Heart right ventricle (tissue), 16 donors: Measurements from ENCODE around the gene FAM227B. TPM values are rescaled to one million over a fixed set of nuclear protein-coding genes. Genes with fewer than 3 reads are reported as not detected.

ENCODE experiments used
- ATAC-seq, 8 donors: fragments of 200-7000 bp; cut with Tn5 transposase; one replicate each; pipeline ENCODE4 v1.9.1; 2020; ENCODE audit warnings: mild to moderate bottlenecking in 8 of 8, moderate library complexity in 8 of 8, moderate number of reproducible peaks in 1 of 8
- DNase-seq, 2 donors: peaks; one replicate each; pipeline ENCODE4 v3.0.0-alpha.2; 2020
- H3K27ac ChIP-seq, 10 donors: fragments of 200-600 bp; sonication (generic) in 2 of 10; one replicate each; pipeline versions ENCODE4 v1.5.0 to v1.8.0; 2020 to 2022; ENCODE audit warnings: mild to moderate bottlenecking in 3 of 10
- H3K27me3 ChIP-seq, 7 donors: fragments of 200-600 bp; one replicate each; pipeline ENCODE4 v1.8.0; 2021 to 2022; ENCODE audit warnings: mild to moderate bottlenecking in 2 of 7
- H3K36me3 ChIP-seq, 9 donors: fragments of 200-600 bp; sonication (generic) in 1 of 9; one replicate each; pipeline versions ENCODE4 v1.5.0 to v1.8.0; 2020 to 2022; ENCODE audit warnings: mild to moderate bottlenecking in 2 of 9
- H3K4me1 ChIP-seq, 9 donors: fragments of 200-600 bp; sonication (generic) in 1 of 9; one replicate each; pipeline versions ENCODE4 v1.5.0 to v1.8.0; 2020 to 2022; ENCODE audit warnings: mild to moderate bottlenecking in 4 of 9
- H3K4me3 ChIP-seq, 10 donors: fragments of 200-600 bp; sonication (generic) in 2 of 10; one replicate each; pipeline versions ENCODE4 v1.5.0 to v1.8.0; 2020 to 2022; ENCODE audit warnings: mild to moderate bottlenecking in 7 of 10, moderate library complexity in 2 of 10
- H3K9me3 ChIP-seq, 11 donors: fragments of 200-600 bp in 10 of 11; sonication (generic) in 2 of 11; one replicate each; pipeline versions ENCODE4 v1.5.0 to v1.8.0; 2013 to 2022; ENCODE audit warnings: mild to moderate bottlenecking in 2 of 11, control low read depth in 1 of 11, moderate library complexity in 1 of 11
- CTCF ChIP-seq, 9 donors: fragments of 200-600 bp; sonication (generic) in 2 of 9; IDR thresholded peaks; one replicate each; pipeline versions ENCODE4 v1.5.0 to v1.8.0; 2021 to 2022; ENCODE audit warnings: antibody characterized with exemption in 9 of 9, mild to moderate bottlenecking in 5 of 9, moderate library complexity in 1 of 9
- whole genome bisulfite sequencing, 2 donors: extraction: QIAGEN DNeasy Blood & Tissue Kit; methylation state at CpG; one replicate each; pipeline ENCODE4 v1.1.7; 2013; ENCODE audit warnings: inconsistent platforms in 1 of 2; 5-methylcytosine and 5-hydroxymethylcytosine counted together
- intact Hi-C, 10 donors: fragments of 100-400 bp; cut with DNase I; formaldehyde crosslinking; loops; one replicate each; pipeline versions ENCODE4 v1.11.1 to v1.14.2; 2022
- polyA plus RNA-seq, 2 donors: library from polyadenylated mRNA; stranded (reverse); fragments of 200-250 nt; gene quantifications; one replicate each; pipeline ENCODE4 v1.2.3, GENCODE V29; 2013
- total RNA-seq, 10 donors: library from RNA; stranded (reverse); fragmentation: NEBNext Ultra II Directional in 3 of 10; extraction: Animal tissue kit (Norgen Biotek cat#: 25700) in 3 of 10; gene quantifications; one replicate each; pipeline versions ENCODE4 v1.2.1 to v1.2.4, GENCODE V29; 2021 to 2023
- donor health status: Arrhythmogenic right ventricular cardiomyopathy.
- donor health status: ischemic (EF 13 %, LVEDD 7.1; RV severe dilation, severe dysfunction).
- donor health status: healthy with polysubstance abuse.
- donor health status: DM: no; HTN: yes; CAD: no.
- donor health status: DM: no; HTN: no; CAD: no.
- donor health status: ischemic (EF 25% LVEDD 6.9; RV normal size, moderate dysfunction).
- donor health status: ischemic (EF 25% LVEDD 5.7; RV mildly dilated, moderate dysfunction).
- donor health status: healthy.
- donor health status: DM: yes; HTN: yes; CAD: no.
- donor health status: Ischemic cardiomyopathy.
- donor health status: ischemic (EF 35%, LVEDD 5.7; RV mildly dilated, moderate dysfunction).
- donor health status: nonischemic (EF 11% LVEDD 7.7; RV severe dilation, severe dysfunction).
- donor health status: DM: yes; HTN: yes; CAD: no.
- donor health status: PGD.
- donor health status: ischemic (EF 29% LVEDD 5.4; RV normal size, mild dysfunction).
- donor health status: nonischemic (EF 23%, LVEDD 6.1; RV moderate dilation, normal function).

Gene FAM227B
- total and polyA plus RNA-seq, 12 donors, result 5.1 to 22.8 (median 14.4) TPM

- no peak for TF ChIP-seq CTCF (IDR thresholded peaks at IDR 0.05)
- Histone ChIP-seq H3K27ac (peak overlapping the region in 2 of 10 donors; percentile 25 to 28), H3K9me3 (no peaks in the 10 kb centered on the region), H3K4me3 (no peak overlapping the region), H3K27me3 (no peaks in the 10 kb centered on the region), H3K36me3 (no peaks in the 10 kb centered on the region), H3K4me1 (peaks cover 0 to 39% (median 17%) of the 10 kb centered on the region in 9 donors)
- DNase-seq (no peak), ATAC-seq (no peak)
- WGBS, 2 donors, result 72 to 77% methylated on average over 3 of the region's 3 CpGs
- intact Hi-C loops, result no loop called here
Observed at GRCh38 chr15:49467746-49468480, 152.7 kb downstream of the FAM227B start.

- WGBS, 2 donors, result 68 to 75% methylated on average over 1 of the region's 1 CpG
- peaks cover 0 to 52% (median 23%) of the 10 kb centered on the region in 9 donors for H3K4me1 ChIP-seq
- H3K4me3 ChIP-seq, result peak overlapping the region in 2 of 10 donors; percentile 8 to 20
- peak overlapping the region in 2 of 10 donors; percentile 26 for H3K27ac ChIP-seq
- H3K9me3 ChIP-seq, result no peaks in the 10 kb centered on the region
- H3K27me3 ChIP-seq, result no peaks in the 10 kb centered on the region
- no peak for TF ChIP-seq CTCF (IDR thresholded peaks at IDR 0.05)
- H3K36me3 ChIP-seq, result no peaks in the 10 kb centered on the region
- intact Hi-C loops, result no loop called here
- ATAC-seq (peak in 1 of 8 donors; percentile 61), DNase-seq (no peak)
Observed at GRCh38 chr15:49466119-49466518, 154.5 kb downstream of the FAM227B start.

GRCh38 chr15:49464522-49464921, 156.1 kb downstream of the FAM227B start:
- WGBS, 2 donors, result 60 to 72% methylated on average over 3 of the region's 3 CpGs
- H3K27ac ChIP-seq, result no peak overlapping the region
- intact Hi-C loops, result loop anchor here in 1 of 10 donors (5.0 kb wide), 1 partner anchor 37 kb away; no protein-coding TSS in a partner anchor
- no peaks in the 10 kb centered on the region for H3K27me3 ChIP-seq
- no peak overlapping the region for H3K4me3 ChIP-seq
- H3K4me1 ChIP-seq, result peaks cover 0 to 54% (median 28%) of the 10 kb centered on the region in 9 donors
- H3K9me3 ChIP-seq, result no peaks in the 10 kb centered on the region
- TF ChIP-seq CTCF (IDR thresholded peaks at IDR 0.05), result no peak
- DNase-seq (no peak), ATAC-seq (no peak)
- no peaks in the 10 kb centered on the region for H3K36me3 ChIP-seq

DNA sequence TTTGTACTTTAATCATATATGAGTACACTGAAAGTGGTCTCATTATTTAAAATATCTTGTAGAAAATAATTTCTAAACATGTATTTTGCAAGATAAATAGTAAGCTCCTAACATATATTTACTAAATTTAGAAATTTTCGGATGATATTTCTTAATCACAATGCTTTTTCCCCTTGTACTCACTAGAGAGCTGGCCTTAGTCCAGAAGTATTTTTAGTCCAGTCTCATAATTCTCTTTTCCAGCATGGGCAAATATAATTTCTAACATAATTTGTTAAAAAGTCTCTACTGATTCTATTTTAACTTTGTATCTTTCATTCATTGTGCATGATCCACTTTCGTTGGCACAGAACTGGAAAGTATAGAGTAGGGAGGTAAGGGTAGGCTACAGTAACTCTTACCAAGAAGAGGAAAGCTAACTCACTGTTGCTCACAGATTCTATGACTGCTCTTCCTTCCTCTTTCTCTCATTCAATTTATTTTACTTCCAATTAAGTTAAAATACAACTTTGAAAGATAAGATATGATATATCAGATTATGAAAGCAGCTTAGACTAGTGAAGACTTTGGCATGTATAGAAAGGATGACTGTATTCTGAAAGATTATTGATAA, 158.3 kb downstream of the FAM227B start:
- no peak for DNase-seq
- peak overlapping the region in 6 of 10 donors; percentile 10 to 48 (median 28) for H3K27ac ChIP-seq
- ATAC-seq, result peak in 3 of 8 donors; percentile 42 to 51 (median 43)
- H3K4me1 ChIP-seq, result peaks cover 0 to 48% (median 30%) of the 10 kb centered on the region in 9 donors
- H3K4me3 ChIP-seq, result no peak overlapping the region
- no peaks in the 10 kb centered on the region for H3K9me3 ChIP-seq
- no peaks in the 10 kb centered on the region for H3K36me3 ChIP-seq
- H3K27me3 ChIP-seq, result no peaks in the 10 kb centered on the region
- 17 to 37% methylated on average over 2 of the region's 2 CpGs for WGBS, 2 donors
- intact Hi-C loops, result loop anchor here in 1 of 10 donors (5.0 kb wide), 1 partner anchor 35 kb away; no protein-coding TSS in a partner anchor
- no peak for TF ChIP-seq CTCF (IDR thresholded peaks at IDR 0.05)
